ENCODE data around the gene SFMBT1.

DNA sequence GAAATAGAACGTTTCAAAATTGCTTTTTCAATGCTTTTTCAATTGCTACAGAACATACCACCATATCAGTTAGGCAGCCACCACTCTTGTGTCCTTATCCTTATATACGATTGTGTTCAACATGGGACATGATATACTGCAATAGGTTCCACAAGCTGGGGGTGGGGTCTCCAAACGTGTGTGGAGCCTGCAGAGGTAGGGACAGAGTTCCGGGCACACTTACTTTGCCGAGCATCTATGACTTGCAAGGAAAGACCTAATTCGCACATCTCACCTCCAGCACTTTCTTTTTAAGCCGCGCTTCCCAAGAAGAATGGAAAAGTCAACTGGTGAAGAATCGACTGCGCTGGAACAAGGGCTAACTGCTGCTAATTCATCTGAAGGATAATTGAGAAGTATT lies 39.6 kb upstream of the SFMBT1 start:
- TF ChIP-seq CTCF (conservative IDR thresholded peaks at IDR 0.05 in 1 of 2, IDR thresholded peaks at IDR 0.05 in 1 of 2; ENCODE audit: low read depth in 1 of 2, low read length in 2 of 2) (no peak), EZH2 (IDR thresholded peaks at IDR 0.05; ENCODE audit: low read length, missing control alignments) (no peak)
